ENCODE measurements around the gene CCDC33. TPM values are rescaled to one million over a fixed set of nuclear protein-coding genes. Genes with fewer than 3 reads are reported as not detected.

The CCDC33 gene
- total and polyA plus RNA-seq, 2 experiments from 2014 or later, result 0.63 to 0.86 TPM

DNA sequence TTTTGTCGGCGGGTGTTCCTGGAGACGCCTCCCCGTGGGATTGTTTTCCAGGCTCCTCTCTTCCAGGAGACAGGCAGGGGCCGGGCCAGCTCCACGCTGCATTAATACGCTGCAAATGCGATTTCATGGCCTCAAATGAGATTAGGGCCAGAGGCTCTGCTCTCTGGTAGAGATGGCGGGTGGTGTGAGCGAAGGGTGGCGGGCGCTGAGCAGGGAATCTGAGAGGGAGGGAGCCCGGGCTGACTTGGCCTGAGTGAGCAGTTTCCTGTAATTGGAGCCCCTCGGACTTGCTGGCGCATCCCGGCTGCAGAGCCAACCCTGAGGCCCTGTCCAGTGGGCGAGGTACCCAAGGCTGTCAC lies 7.4 kb upstream of the CCDC33 start:
- WGBS (ENCODE audit: low lambda C conversion rate, missing lambda C conversion rate), result 37% methylated on average over 15 of the region's 17 CpGs
- no peaks in the 10 kb centered on the region for H3K9me2 ChIP-seq (replicated peaks; ENCODE audit: insufficient read depth)
- H3K4me2 ChIP-seq, result peak overlapping the region; percentile 34
- no peaks in the 10 kb centered on the region for H4K20me1 ChIP-seq (ENCODE audit: insufficient read depth, poor library complexity, severe bottlenecking)
- H3K9me3 ChIP-seq (ENCODE audit: low read depth), result no peaks in the 10 kb centered on the region
- no peaks in the 10 kb centered on the region for H3K36me3 ChIP-seq (replicated peaks; ENCODE audit: insufficient read depth, low read depth)
- no peak overlapping the region for H2AFZ ChIP-seq
- no peak for TF ChIP-seq EZH2 (IDR thresholded peaks at IDR 0.05; ENCODE audit: borderline replicate concordance)
- peak overlapping the region; percentile 62 for H3K27ac ChIP-seq
- no peak overlapping the region for H3K4me3 ChIP-seq
- DNase-seq (ENCODE audit: low spot score), result peak; percentile 51
- H3K79me2 ChIP-seq, result no peaks in the 10 kb centered on the region
- no peaks in the 10 kb centered on the region for H3K27me3 ChIP-seq
- H3K4me1 ChIP-seq (ENCODE audit: insufficient read depth), result peaks cover 23% of the 10 kb centered on the region

DNA sequence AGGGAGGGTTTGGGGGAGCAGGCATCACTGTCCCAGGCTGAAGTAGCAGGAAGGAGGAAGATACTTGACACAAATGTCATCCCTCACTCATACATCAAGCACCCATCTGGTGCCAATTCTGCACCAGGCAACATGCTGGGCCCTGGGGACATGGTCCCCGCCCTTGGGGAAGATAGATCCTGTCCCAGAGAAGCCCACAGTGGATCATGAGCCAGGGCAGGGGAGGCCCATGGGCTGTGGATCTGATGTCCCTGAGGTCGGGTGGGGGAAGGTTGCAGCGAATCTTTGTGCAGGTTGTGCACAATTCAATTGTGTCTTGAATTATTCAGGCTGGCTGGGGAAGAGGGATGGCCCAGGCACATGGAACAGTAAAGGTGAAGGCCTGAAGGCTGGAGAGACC lies 6.4 kb upstream of the CCDC33 start:
- Histone ChIP-seq H3K27me3 (no peaks in the 10 kb centered on the region), H3K4me3 (no peak overlapping the region), H4K20me1 (ENCODE audit: insufficient read depth, poor library complexity, severe bottlenecking) (no peaks in the 10 kb centered on the region), H2AFZ (no peak overlapping the region), H3K9me2 (replicated peaks; ENCODE audit: insufficient read depth) (no peaks in the 10 kb centered on the region), H3K79me2 (no peaks in the 10 kb centered on the region), H3K36me3 (replicated peaks; ENCODE audit: insufficient read depth, low read depth) (no peaks in the 10 kb centered on the region), H3K4me2 (no peak overlapping the region), H3K4me1 (ENCODE audit: insufficient read depth) (peaks cover 14% of the 10 kb centered on the region), H3K27ac (no peak overlapping the region), H3K9me3 (ENCODE audit: low read depth) (no peaks in the 10 kb centered on the region)
- 93% methylated on average over 3 of the region's 3 CpGs for WGBS (ENCODE audit: low lambda C conversion rate, missing lambda C conversion rate)
- TF ChIP-seq, protein P1, sequence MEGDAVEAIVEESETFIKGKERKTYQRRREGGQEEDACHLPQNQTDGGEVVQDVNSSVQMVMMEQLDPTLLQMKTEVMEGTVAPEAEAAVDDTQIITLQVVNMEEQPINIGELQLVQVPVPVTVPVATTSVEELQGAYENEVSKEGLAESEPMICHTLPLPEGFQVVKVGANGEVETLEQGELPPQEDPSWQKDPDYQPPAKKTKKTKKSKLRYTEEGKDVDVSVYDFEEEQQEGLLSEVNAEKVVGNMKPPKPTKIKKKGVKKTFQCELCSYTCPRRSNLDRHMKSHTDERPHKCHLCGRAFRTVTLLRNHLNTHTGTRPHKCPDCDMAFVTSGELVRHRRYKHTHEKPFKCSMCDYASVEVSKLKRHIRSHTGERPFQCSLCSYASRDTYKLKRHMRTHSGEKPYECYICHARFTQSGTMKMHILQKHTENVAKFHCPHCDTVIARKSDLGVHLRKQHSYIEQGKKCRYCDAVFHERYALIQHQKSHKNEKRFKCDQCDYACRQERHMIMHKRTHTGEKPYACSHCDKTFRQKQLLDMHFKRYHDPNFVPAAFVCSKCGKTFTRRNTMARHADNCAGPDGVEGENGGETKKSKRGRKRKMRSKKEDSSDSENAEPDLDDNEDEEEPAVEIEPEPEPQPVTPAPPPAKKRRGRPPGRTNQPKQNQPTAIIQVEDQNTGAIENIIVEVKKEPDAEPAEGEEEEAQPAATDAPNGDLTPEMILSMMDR (IDR thresholded peaks at IDR 0.05; ENCODE audit: poor library complexity), result no peak
- TF ChIP-seq EZH2 (IDR thresholded peaks at IDR 0.05; ENCODE audit: borderline replicate concordance), result no peak
- no peak for TF ChIP-seq EZH2phosphoT487 (IDR thresholded peaks at IDR 0.05; ENCODE audit: low read depth, severe bottlenecking, unreplicated experiment)
- DNase-seq (ENCODE audit: low spot score), result no peak

DNA sequence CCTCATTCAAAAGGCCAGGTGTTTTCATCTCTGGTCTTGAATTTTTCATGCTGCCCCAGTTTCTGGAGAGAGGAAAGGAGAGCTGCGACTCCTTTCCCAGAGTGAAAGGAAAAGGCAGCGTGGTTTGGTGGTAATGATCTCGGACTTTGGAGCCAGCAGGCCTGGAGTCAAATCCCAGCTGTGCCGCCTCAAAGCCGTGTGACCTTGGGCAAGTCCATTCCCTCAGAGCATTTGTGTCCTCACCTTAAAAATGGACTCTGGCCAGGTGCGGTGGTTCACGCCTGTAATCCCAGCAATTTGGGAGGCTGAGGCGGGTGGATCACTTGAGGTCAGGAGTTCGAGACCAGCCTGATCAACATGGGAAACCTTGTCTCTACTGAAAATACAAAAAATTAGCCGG lies 4.7 kb upstream of the CCDC33 start:
- no peaks in the 10 kb centered on the region for H3K9me3 ChIP-seq (ENCODE audit: low read depth)
- no peaks in the 10 kb centered on the region for H3K27me3 ChIP-seq
- H3K27ac ChIP-seq, result no peak overlapping the region
- TF ChIP-seq EZH2 (IDR thresholded peaks at IDR 0.05; ENCODE audit: borderline replicate concordance) (no peak), EZH2phosphoT487 (IDR thresholded peaks at IDR 0.05; ENCODE audit: low read depth, severe bottlenecking, unreplicated experiment) (no peak)
- TF ChIP-seq, protein P1 (IDR thresholded peaks at IDR 0.05; ENCODE audit: poor library complexity), result no peak
- 97% methylated on average over 10 of the region's 10 CpGs for WGBS (ENCODE audit: low lambda C conversion rate, missing lambda C conversion rate)
- no peaks in the 10 kb centered on the region for H4K20me1 ChIP-seq (ENCODE audit: insufficient read depth, poor library complexity, severe bottlenecking)
- no peaks in the 10 kb centered on the region for H3K79me2 ChIP-seq
- peaks cover 9% of the 10 kb centered on the region for H3K4me1 ChIP-seq (ENCODE audit: insufficient read depth)
- no peak overlapping the region for H2AFZ ChIP-seq
- H3K4me2 ChIP-seq, result no peak overlapping the region
- no peak for DNase-seq (ENCODE audit: low spot score)
- no peaks in the 10 kb centered on the region for H3K9me2 ChIP-seq (replicated peaks; ENCODE audit: insufficient read depth)
- H3K4me3 ChIP-seq, result no peak overlapping the region
- no peaks in the 10 kb centered on the region for H3K36me3 ChIP-seq (replicated peaks; ENCODE audit: insufficient read depth, low read depth)

DNA sequence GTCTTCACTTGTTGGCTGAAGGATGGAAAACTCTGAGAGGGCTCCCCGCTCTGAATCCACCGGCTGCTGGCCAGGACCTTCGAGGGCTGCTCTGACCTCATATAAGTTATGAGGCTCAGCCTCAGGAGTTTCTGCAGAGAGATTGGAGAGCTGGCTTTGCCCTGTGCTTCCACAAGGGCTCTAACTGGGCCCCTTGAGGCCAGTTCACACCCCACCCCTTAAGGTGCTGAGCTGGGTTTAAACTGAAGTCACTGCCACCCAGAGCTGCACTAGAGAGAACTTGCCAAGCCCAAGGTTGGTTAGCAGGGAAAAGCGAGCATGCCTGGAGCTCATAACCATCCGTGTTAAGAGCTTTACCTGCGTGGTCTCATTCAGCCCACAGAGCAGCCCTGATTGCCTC lies 2.8 kb upstream of the CCDC33 start:
- peaks cover 3% of the 10 kb centered on the region for H3K4me1 ChIP-seq (ENCODE audit: insufficient read depth)
- 79% methylated on average over 6 of the region's 6 CpGs for WGBS (ENCODE audit: low lambda C conversion rate, missing lambda C conversion rate)
- H3K9me2 ChIP-seq (replicated peaks; ENCODE audit: insufficient read depth), result no peaks in the 10 kb centered on the region
- H3K27ac ChIP-seq, result no peak overlapping the region
- no peaks in the 10 kb centered on the region for H3K36me3 ChIP-seq (replicated peaks; ENCODE audit: insufficient read depth, low read depth)
- TF ChIP-seq, protein P1 (IDR thresholded peaks at IDR 0.05; ENCODE audit: poor library complexity), result no peak
- TF ChIP-seq EZH2 (IDR thresholded peaks at IDR 0.05; ENCODE audit: borderline replicate concordance), result no peak
- no peak for TF ChIP-seq EZH2phosphoT487 (IDR thresholded peaks at IDR 0.05; ENCODE audit: low read depth, severe bottlenecking, unreplicated experiment)
- no peaks in the 10 kb centered on the region for H3K27me3 ChIP-seq
- DNase-seq (ENCODE audit: low spot score), result no peak
- no peak overlapping the region for H2AFZ ChIP-seq
- H3K79me2 ChIP-seq, result no peaks in the 10 kb centered on the region
- H3K4me3 ChIP-seq, result no peak overlapping the region
- no peaks in the 10 kb centered on the region for H3K9me3 ChIP-seq (ENCODE audit: low read depth)
- no peaks in the 10 kb centered on the region for H4K20me1 ChIP-seq (ENCODE audit: insufficient read depth, poor library complexity, severe bottlenecking)
- no peak overlapping the region for H3K4me2 ChIP-seq
